Activated gamma-delta T cell (primary cell): ENCODE measurements around the gene KANK2.

Source experiments
- DNase-seq: peaks from one replicate; lab custom pipeline; 2025; lab: John Stamatoyannopoulos, UW

Gene KANK2

GRCh38 chr19:11225815-11226214 is 28.5 kb upstream of the KANK2 start:
- no peak for DNase-seq

GRCh38 chr19:11225172-11225571 is 27.8 kb upstream of the KANK2 start:
- no peak for DNase-seq

DNA sequence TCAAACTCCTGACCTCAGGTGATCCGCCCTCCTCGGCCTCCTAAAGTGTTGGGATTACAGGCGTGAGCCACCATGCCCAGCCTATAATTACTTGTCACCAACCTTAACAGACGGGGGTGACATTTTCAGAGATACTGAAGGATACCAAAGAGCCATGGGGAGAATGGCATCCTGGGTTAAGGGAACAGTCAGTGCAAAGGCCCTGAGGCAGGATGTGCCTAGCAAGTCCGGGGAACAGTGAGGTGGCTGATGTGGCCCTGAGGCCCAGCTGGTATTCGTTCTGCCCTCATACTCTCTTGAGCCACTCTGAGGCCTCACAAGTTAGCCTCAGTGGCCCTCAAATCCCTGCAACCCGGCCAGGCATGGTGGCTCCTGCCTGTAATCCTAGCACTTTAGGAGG is 27.1 kb upstream of the KANK2 start:
- no peak for DNase-seq

DNA sequence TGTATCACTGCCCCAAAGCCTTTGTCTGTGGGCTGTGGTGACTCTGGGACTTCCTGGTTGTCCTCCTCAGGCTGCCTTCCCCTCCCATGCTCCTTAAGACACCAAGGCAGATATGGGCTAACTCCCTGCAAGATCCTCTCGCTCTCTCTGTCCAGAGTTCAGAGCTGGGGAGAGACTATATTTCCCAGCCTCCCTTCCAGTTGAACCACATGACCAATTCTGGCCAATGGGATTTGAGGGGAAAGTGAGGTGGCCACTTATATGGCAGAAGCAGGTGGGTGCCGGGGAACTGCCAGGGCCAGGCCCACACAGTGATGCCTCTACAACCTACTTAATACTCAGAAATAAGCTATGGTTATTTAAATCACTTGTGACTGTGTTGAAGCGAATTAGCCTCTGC is 25.9 kb upstream of the KANK2 start:
- no peak for DNase-seq

GRCh38 chr19:11221082-11221598 is 23.8 kb upstream of the KANK2 start:
- no peak for DNase-seq

DNA sequence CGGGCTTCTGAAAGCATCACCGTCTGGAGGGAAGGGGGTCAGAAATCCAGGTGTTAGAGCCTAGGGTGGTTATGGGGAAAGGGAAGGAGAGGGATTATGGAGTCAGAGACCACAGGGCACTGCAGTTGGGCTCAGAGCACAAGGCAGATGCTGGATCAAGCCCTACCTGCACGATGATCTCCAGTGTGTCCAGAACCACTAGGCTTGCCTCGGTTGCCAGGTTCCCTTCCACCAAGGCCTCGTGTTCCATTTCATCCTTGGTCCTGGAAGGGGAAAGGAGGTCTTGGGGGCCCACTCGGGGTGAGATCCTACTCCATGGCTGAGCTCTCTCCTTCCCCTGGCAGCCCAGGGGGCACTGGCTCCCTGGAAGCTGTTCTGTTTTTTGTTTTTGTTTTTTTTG is 17.0 kb upstream of the KANK2 start:
- no peak for DNase-seq

GRCh38 chr19:11210656-11210928 is 13.2 kb upstream of the KANK2 start:
- DNase-seq = no peak

GRCh38 chr19:11209839-11210655 is 12.7 kb upstream of the KANK2 start:
- DNase-seq = no peak

GRCh38 chr19:11208561-11209471 is 11.5 kb upstream of the KANK2 start:
- DNase-seq = no peak

DNA sequence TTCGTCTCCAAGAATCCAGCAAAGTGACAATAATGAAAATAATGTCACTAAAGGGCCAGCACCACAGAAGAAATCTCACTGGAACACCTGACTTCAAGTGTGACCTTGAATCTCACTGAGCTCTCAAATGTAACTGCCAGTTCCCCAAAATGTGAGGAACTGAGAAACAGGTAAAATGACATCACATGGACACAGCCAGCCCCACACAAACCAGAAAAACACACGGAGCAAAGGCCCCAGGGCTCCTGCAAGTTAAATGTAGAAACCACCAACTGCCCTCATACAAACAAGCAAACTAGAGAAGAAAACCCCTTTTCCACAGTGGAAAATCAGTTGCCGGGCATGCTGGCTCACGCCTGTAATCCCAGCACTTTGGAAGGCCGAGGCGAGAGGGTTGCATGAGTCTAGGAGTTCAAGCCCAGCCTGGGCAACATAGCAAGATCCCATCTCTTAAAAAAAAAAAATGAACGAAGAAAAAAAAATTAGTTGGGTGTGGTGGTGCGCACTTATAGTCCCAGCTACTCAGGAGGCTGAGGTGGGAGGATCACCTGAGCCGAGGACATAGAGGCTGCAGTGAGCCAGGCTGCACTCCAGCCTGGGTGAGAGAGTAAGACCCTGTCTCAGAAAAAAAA is 8.7 kb upstream of the KANK2 start:
- DNase-seq = no peak

- DNase-seq = no peak
These were observed 7.6 kb upstream of the KANK2 start for GRCh38 chr19:11204943-11205349.

DNA sequence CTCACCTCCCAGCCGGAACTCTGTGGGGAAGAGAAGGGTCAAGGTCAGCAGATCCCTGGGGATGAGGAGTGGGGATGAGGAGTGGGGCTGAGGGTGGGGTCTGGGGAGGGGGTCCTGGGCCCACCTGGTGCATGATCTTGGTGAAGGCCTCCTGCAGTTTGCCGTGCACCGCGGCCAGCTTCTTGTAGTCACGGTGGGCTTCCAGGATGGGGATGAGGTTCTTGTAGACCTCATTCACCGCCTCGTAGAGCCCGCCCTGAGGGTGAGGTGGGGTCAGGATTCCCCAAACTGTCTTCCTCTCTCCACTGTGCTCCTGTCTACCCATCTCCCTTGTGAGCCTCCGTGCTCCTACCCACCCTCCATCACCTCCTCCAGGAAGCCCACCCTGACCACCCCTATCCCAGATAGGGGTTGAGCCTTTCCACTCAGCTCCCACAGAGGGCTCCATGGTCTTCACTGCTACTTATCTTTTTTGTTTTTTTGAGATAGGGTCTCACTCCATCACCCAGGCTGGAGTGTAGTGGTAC is 6.8 kb upstream of the KANK2 start:
- DNase-seq = no peak

- no peak for DNase-seq
These were observed 6.1 kb upstream of the KANK2 start for GRCh38 chr19:11203194-11204075.

DNA sequence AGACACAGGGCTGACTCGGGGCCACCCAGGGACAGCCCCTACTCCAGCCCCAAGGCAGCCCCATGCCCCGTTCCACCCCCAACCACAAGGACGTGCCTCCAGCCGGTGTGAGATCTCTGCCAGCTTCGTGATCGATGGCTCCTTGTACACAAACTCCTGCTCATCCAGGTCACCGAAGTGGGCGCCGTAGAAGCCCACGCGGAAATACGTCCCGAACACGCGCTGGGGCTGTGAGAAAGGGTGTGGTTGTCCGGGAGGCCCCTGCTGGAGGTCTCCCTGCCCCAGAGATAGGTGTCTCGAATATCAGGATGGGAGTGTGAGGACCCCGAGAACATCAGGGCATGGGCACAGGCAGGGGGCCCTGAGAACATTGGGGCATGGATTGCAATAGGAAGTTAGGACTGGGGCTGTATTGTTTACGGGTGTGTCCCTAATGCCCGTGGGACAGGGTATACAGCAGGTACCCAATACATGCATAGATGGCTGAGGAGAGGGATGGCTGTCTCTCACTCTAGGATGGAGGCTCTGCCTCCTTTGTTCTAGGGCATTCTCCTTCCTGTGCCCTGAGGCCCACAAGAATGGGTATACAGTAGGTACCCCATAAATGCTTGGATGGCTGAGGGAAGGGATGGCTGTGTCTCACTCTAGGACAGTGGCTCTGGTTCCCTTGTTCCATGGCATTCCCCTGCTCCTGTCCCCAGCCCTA is 5.3 kb upstream of the KANK2 start:
- DNase-seq = no peak

- DNase-seq = no peak
These were observed 4.4 kb upstream of the KANK2 start for GRCh38 chr19:11201791-11202190.

GRCh38 chr19:11200931-11201330 is 3.6 kb upstream of the KANK2 start:
- DNase-seq = no peak

GRCh38 chr19:11200015-11200574 is 2.8 kb upstream of the KANK2 start:
- no peak for DNase-seq

DNA sequence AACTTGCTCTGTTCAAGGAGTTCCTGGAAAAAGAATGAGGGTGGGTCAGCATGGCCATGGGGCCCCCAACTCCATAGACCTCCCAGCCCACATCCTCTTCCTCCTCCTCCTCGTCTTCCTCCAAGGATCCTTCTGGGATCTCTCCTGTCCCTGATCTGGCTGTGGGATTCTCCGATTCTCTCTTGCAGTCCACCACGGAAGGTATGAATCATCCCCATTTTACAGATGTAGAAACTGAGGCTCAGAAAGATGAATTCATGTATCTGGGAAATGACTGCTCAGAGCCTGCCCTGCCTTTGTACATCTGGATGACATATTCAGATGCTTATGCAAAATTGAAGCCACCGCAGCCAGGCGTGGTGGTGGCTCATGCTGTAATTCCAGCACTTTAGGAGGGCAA is 2.2 kb upstream of the KANK2 start:
- no peak for DNase-seq

GRCh38 chr19:11198769-11199424 is 1.6 kb upstream of the KANK2 start:
- no peak for DNase-seq

DNA sequence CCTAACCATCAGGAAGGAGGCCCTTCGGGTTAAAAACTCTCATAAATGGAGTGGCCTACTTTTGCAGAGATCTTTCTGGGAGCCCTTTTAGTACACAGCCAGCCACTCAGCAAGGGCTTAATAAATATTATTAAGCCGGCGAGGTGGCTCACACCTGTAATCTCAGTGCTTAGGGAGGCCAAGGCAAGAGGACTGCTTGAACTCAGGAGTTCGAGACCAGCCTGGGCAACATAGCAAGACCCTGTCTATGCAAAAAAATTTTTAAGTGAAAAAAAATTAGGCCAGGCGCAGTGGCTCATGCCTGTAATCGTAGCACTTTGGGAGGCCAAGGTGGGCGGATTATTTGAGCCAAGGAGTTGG is 810 bp upstream of the KANK2 start:
- DNase-seq = no peak
